NT2/D1 (cell line): ENCODE results near the gene PPOX.

Source experiments
- DNase-seq: peaks from one replicate; pipeline ENCODE4 v3.0.0-alpha.2; 2011; ENCODE audit warnings: low read depth, low spot score
- H3K27me3 ChIP-seq: 2 replicates; pipeline ENCODE4 v1.6.0; 2011; ENCODE audit warnings: mild to moderate bottlenecking; ENCODE audit not compliant: insufficient read length, insufficient read depth
- H3K36me3 ChIP-seq: 2 replicates; pipeline ENCODE4 v1.6.1; 2011; ENCODE audit warnings: mild to moderate bottlenecking, low read length, mixed read lengths; ENCODE audit not compliant: insufficient read depth, insufficient read length
- H3K4me1 ChIP-seq: 2 replicates; pipeline ENCODE4 v1.5.1; 2011; ENCODE audit not compliant: insufficient read depth, insufficient read length
- H3K4me3 ChIP-seq: 2 replicates; pipeline ENCODE4 v1.5.1; 2011; ENCODE audit warnings: low read depth; ENCODE audit not compliant: insufficient read length
- H3K9ac ChIP-seq: 2 replicates; pipeline ENCODE4 v1.6.0; 2011; ENCODE audit warnings: low read depth; ENCODE audit not compliant: insufficient read length
- H3K9me3 ChIP-seq: 2 replicates; pipeline ENCODE4 v1.5.1; 2011; ENCODE audit warnings: mild to moderate bottlenecking, low read length; ENCODE audit not compliant: insufficient read depth
- SUZ12 ChIP-seq: IDR thresholded peaks from 2 replicates; pipeline ENCODE4 v1.6.1; 2011; ENCODE audit not compliant: insufficient read length, insufficient read depth; ENCODE audit errors: extremely low read depth
- YY1 ChIP-seq: IDR thresholded peaks from 2 replicates; pipeline ENCODE4 v1.6.1; 2011; ENCODE audit not compliant: insufficient read length, insufficient read depth
- ZNF274 ChIP-seq: IDR thresholded peaks from 2 replicates; pipeline ENCODE4 v1.6.1; 2011; ENCODE audit warnings: mild to moderate bottlenecking, low read depth, low read length

The PPOX gene

GRCh38 chr1:161196521-161197451, 30.6 kb downstream of the PPOX start:
- Histone ChIP-seq H3K4me3 (peak overlapping the region; percentile 52), H3K4me1 (peaks cover 38% of the 10 kb centered on the region), H3K36me3 (peaks cover 45% of the 10 kb centered on the region), H3K9ac (peak overlapping the region; percentile 86), H3K9me3 (no peaks in the 10 kb centered on the region), H3K27me3 (no peaks in the 10 kb centered on the region)
- TF ChIP-seq SUZ12 (no peak), YY1 (no peak), ZNF274 (no peak)
- DNase-seq: no peak

- TF ChIP-seq YY1 (no peak), SUZ12 (no peak), ZNF274 (no peak)
- H3K9ac ChIP-seq: peak overlapping the region; percentile 86
- no peaks in the 10 kb centered on the region for H3K9me3 ChIP-seq
- no peaks in the 10 kb centered on the region for H3K27me3 ChIP-seq
- peak overlapping the region; percentile 52 for H3K4me3 ChIP-seq
- peaks cover 40% of the 10 kb centered on the region for H3K4me1 ChIP-seq
- H3K36me3 ChIP-seq: peaks cover 37% of the 10 kb centered on the region
- no peak for DNase-seq
These were observed 31.5 kb downstream of the PPOX start for GRCh38 chr1:161197560-161198193.

GRCh38 chr1:161198194-161198896, 32.1 kb downstream of the PPOX start:
- peak overlapping the region; percentile 52 for H3K4me3 ChIP-seq
- peaks cover 34% of the 10 kb centered on the region for H3K36me3 ChIP-seq
- H3K27me3 ChIP-seq: no peaks in the 10 kb centered on the region
- TF ChIP-seq ZNF274 (no peak), SUZ12 (no peak), YY1 (no peak)
- DNase-seq: peak; percentile 55
- peaks cover 41% of the 10 kb centered on the region for H3K4me1 ChIP-seq
- peak overlapping the region; percentile 86 for H3K9ac ChIP-seq
- H3K9me3 ChIP-seq: no peaks in the 10 kb centered on the region

GRCh38 chr1:161198897-161199431, 32.7 kb downstream of the PPOX start, which contains the start of gene ADAMTS4:
Gene ADAMTS4, minus strand, starts transcription at chr1:161199054. Its CDS starts 427 bp downstream, at chr1:161198627.
- Histone ChIP-seq H3K9ac (peak within 1 kb of the TSS; percentile 86), H3K27me3 (no peaks in the 10 kb centered on the region), H3K9me3 (no peaks in the 10 kb centered on the region), H3K4me1 (peaks cover 42% of the 10 kb centered on the region), H3K36me3 (peaks cover 34% of the 10 kb centered on the region), H3K4me3 (peak within 1 kb of the TSS; percentile 52)
- DNase-seq: no peak
- no peak for TF ChIP-seq ZNF274
- TF ChIP-seq SUZ12: no peak
- no peak for TF ChIP-seq YY1

- TF ChIP-seq YY1: no peak
These were observed 33.4 kb downstream of the PPOX start for GRCh38 chr1:161199506-161200139.

GRCh38 chr1:161200421-161200991, 34.3 kb downstream of the PPOX start:
- DNase-seq: peak; percentile 59
- Histone ChIP-seq H3K36me3 (peaks cover 35% of the 10 kb centered on the region), H3K4me3 (no peak overlapping the region), H3K9ac (peak overlapping the region; percentile 96), H3K9me3 (no peaks in the 10 kb centered on the region), H3K27me3 (no peaks in the 10 kb centered on the region), H3K4me1 (peaks cover 42% of the 10 kb centered on the region)
- no peak for TF ChIP-seq ZNF274
- no peak for TF ChIP-seq YY1
- TF ChIP-seq SUZ12: no peak

More at GRCh38 chr1:161199506-161200139, 33.4 kb downstream of the PPOX start:
- peaks cover 42% of the 10 kb centered on the region for H3K4me1 ChIP-seq
- DNase-seq: no peak
- H3K9ac ChIP-seq: peak overlapping the region; percentile 86
- peaks cover 35% of the 10 kb centered on the region for H3K36me3 ChIP-seq
- H3K9me3 ChIP-seq: no peaks in the 10 kb centered on the region
- H3K4me3 ChIP-seq: peak overlapping the region; percentile 12
- H3K27me3 ChIP-seq: no peaks in the 10 kb centered on the region
